OCI-LY3 (cell line): ENCODE results near the gene SPATA6L.

Source experiments
- EZH2phosphoT487 ChIP-seq: fragments of 200-600 bp; shearing (Covaris generic); IDR thresholded peaks from 2 replicates; pipeline ENCODE4 v1.6.1; 2018; ENCODE audit warnings: antibody characterized with exemption, mixed run types, low read depth
- TF ChIP-seq, protein P1 (sequence below): fragments of 200-600, 300-600 bp; sonication (generic); IDR thresholded peaks from 2 replicates; pipeline ENCODE4 v1.5.1; 2014; ENCODE audit warnings: antibody characterized with exemption, low read length, low read depth

DNA sequence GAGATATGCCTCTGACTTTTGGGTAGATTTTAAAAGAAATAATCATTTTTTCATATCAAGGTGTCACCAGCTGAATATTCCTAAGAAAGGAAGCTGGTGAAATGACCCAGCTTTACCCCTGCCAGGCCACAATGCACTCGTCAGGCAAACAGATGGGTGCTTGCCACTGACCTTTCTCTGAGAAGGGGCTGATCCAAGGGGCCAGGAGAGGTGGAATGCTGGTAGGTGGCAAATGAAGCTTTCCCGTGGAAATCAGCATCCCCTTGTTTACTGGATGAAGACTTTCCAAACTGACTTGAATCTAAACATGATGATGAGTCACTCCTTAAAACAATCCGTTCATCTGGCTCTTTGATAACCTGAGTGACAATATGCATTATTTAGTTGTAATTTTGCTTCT lies 48.5 kb downstream of the SPATA6L start:
- TF ChIP-seq, protein P1, sequence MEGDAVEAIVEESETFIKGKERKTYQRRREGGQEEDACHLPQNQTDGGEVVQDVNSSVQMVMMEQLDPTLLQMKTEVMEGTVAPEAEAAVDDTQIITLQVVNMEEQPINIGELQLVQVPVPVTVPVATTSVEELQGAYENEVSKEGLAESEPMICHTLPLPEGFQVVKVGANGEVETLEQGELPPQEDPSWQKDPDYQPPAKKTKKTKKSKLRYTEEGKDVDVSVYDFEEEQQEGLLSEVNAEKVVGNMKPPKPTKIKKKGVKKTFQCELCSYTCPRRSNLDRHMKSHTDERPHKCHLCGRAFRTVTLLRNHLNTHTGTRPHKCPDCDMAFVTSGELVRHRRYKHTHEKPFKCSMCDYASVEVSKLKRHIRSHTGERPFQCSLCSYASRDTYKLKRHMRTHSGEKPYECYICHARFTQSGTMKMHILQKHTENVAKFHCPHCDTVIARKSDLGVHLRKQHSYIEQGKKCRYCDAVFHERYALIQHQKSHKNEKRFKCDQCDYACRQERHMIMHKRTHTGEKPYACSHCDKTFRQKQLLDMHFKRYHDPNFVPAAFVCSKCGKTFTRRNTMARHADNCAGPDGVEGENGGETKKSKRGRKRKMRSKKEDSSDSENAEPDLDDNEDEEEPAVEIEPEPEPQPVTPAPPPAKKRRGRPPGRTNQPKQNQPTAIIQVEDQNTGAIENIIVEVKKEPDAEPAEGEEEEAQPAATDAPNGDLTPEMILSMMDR, result no peak
- TF ChIP-seq EZH2phosphoT487, result no peak
